ENCODE data around the gene SQSTM1.

The SQSTM1 gene

GRCh38 chr5:179820483-179821297, at the start of gene SQSTM1:
SQSTM1 (plus strand) TSS chr5:179820905; CDS start chr5:179820937, 32 bp downstream.
- H3K9me3 ChIP-seq (ENCODE audit: low read length): peaks cover 3% of the 10 kb centered on the region

GRCh38 chr5:179771311-179771895, 49.3 kb upstream of the SQSTM1 start:
- no peak overlapping the region for H3K4me3 ChIP-seq (ENCODE audit: low read length)
- no peaks in the 10 kb centered on the region for H3K27me3 ChIP-seq (ENCODE audit: insufficient read depth, low read length)
- H3K4me1 ChIP-seq (ENCODE audit: insufficient read depth, low read length): peaks cover 1% of the 10 kb centered on the region
- H3K36me3 ChIP-seq (ENCODE audit: insufficient read depth, low read length): peaks cover 95% of the 10 kb centered on the region
- H2AFZ ChIP-seq (ENCODE audit: low read depth, low read length): no peak overlapping the region
- H3K9me3 ChIP-seq (ENCODE audit: low read length): no peaks in the 10 kb centered on the region

More at GRCh38 chr5:179820483-179821297, at the start of gene SQSTM1:
- Histone ChIP-seq H2AFZ (ENCODE audit: low read depth, low read length) (no peak within 1 kb of the TSS), H3K36me3 (ENCODE audit: insufficient read depth, low read length) (peaks cover 31% of the 10 kb centered on the region), H3K4me3 (ENCODE audit: low read length) (peak within 1 kb of the TSS; percentile 57), H3K4me1 (ENCODE audit: insufficient read depth, low read length) (peaks cover 34% of the 10 kb centered on the region), H3K27me3 (ENCODE audit: insufficient read depth, low read length) (no peaks in the 10 kb centered on the region)

GRCh38 chr5:179772351-179772750, 48.4 kb upstream of the SQSTM1 start:
- no peaks in the 10 kb centered on the region for H3K9me3 ChIP-seq (ENCODE audit: low read length)

DNA sequence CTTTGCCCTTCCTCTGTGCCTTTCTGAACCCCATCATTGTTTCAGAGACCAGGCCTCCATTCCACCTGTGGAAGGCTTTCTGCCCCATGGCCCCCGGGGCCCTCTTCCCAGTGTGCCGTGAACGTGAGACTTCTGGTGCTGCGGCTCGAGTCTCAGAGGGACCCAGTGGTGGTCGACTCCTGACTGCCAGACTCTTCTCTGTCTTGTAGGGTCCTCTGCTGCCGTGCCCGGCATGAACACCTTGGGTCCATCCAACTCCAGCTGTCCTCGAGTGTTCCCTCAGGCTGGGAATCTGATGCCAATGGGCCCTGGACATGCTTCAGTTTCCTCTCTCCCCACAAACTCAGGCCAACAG, 47.0 kb upstream of the SQSTM1 start:
- no peaks in the 10 kb centered on the region for H3K4me1 ChIP-seq (ENCODE audit: insufficient read depth, low read length)
- no peak overlapping the region for H3K4me3 ChIP-seq (ENCODE audit: low read length)
- H2AFZ ChIP-seq (ENCODE audit: low read depth, low read length): no peak overlapping the region
- peaks cover 87% of the 10 kb centered on the region for H3K36me3 ChIP-seq (ENCODE audit: insufficient read depth, low read length)
- no peaks in the 10 kb centered on the region for H3K9me3 ChIP-seq (ENCODE audit: low read length)
- no peaks in the 10 kb centered on the region for H3K27me3 ChIP-seq (ENCODE audit: insufficient read depth, low read length)

More at GRCh38 chr5:179772351-179772750, 48.4 kb upstream of the SQSTM1 start:
- Histone ChIP-seq H2AFZ (ENCODE audit: low read depth, low read length) (no peak overlapping the region), H3K36me3 (ENCODE audit: insufficient read depth, low read length) (peaks cover 88% of the 10 kb centered on the region), H3K4me1 (ENCODE audit: insufficient read depth, low read length) (no peaks in the 10 kb centered on the region), H3K27me3 (ENCODE audit: insufficient read depth, low read length) (no peaks in the 10 kb centered on the region), H3K4me3 (ENCODE audit: low read length) (no peak overlapping the region)

- Histone ChIP-seq H3K4me1 (ENCODE audit: insufficient read depth, low read length) (no peaks in the 10 kb centered on the region), H3K36me3 (ENCODE audit: insufficient read depth, low read length) (peaks cover 83% of the 10 kb centered on the region), H2AFZ (ENCODE audit: low read depth, low read length) (no peak overlapping the region), H3K9me3 (ENCODE audit: low read length) (no peaks in the 10 kb centered on the region), H3K27me3 (ENCODE audit: insufficient read depth, low read length) (no peaks in the 10 kb centered on the region), H3K4me3 (ENCODE audit: low read length) (no peak overlapping the region)
These were observed 46.3 kb upstream of the SQSTM1 start for GRCh38 chr5:179774442-179774841.

DNA sequence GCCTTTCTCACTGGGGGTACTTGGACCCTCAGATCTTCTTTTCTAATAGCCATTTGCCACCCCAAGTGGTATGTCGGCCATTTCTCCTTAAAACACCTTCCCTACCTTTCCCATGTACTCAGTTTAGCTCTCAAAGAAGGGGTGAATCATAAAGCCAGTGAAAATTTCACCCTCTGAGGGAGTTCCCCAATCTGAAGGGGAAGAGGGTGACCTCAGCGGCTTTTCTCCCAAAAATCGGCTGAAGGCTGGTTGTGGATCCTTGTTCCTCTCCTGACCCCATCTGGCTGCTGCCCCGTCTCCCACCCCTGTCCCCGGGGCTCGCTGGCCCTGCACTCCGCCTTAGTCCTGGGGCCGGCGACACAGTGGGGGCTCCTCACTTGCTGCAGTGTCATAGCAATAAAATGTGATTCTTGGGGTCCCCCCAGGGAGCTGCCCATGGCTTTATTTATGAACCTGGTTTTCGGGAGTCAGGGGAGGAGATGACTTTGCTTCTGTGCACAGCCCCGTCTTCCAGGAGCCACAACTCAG, 44.2 kb upstream of the SQSTM1 start:
- H3K4me1 ChIP-seq (ENCODE audit: insufficient read depth, low read length): no peaks in the 10 kb centered on the region
- no peaks in the 10 kb centered on the region for H3K9me3 ChIP-seq (ENCODE audit: low read length)
- H2AFZ ChIP-seq (ENCODE audit: low read depth, low read length): no peak overlapping the region
- H3K27me3 ChIP-seq (ENCODE audit: insufficient read depth, low read length): no peaks in the 10 kb centered on the region
- H3K36me3 ChIP-seq (ENCODE audit: insufficient read depth, low read length): peaks cover 63% of the 10 kb centered on the region
- no peak overlapping the region for H3K4me3 ChIP-seq (ENCODE audit: low read length)

DNA sequence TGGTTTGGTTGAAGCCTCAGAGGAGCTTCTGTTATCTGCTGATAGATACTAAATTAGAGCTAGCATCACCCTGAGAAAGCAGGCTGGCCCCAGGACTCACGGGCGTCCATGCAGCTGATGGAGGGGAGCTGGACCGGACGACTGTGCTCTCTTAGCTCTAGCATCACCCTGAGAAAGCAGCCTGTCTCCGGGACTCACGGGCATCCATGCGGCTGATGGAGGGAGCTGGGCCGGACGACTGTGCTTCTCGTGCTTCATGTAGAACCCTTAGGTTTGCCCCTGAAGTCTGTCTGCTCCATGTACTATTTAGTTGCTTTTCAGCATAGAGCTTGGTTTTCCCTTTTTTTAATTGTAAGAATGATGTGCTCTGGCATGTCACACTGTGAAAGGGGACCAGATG, 43.2 kb upstream of the SQSTM1 start:
- H3K4me1 ChIP-seq (ENCODE audit: insufficient read depth, low read length): no peaks in the 10 kb centered on the region
- H2AFZ ChIP-seq (ENCODE audit: low read depth, low read length): no peak overlapping the region
- no peaks in the 10 kb centered on the region for H3K9me3 ChIP-seq (ENCODE audit: low read length)
- peaks cover 58% of the 10 kb centered on the region for H3K36me3 ChIP-seq (ENCODE audit: insufficient read depth, low read length)
- no peak overlapping the region for H3K4me3 ChIP-seq (ENCODE audit: low read length)
- no peaks in the 10 kb centered on the region for H3K27me3 ChIP-seq (ENCODE audit: insufficient read depth, low read length)

- Histone ChIP-seq H3K36me3 (ENCODE audit: insufficient read depth, low read length) (peaks cover 55% of the 10 kb centered on the region), H3K27me3 (ENCODE audit: insufficient read depth, low read length) (no peaks in the 10 kb centered on the region), H2AFZ (ENCODE audit: low read depth, low read length) (no peak overlapping the region), H3K4me1 (ENCODE audit: insufficient read depth, low read length) (no peaks in the 10 kb centered on the region), H3K9me3 (ENCODE audit: low read length) (no peaks in the 10 kb centered on the region), H3K4me3 (ENCODE audit: low read length) (no peak overlapping the region)
These were observed 42.8 kb upstream of the SQSTM1 start for GRCh38 chr5:179777909-179778308.

DNA sequence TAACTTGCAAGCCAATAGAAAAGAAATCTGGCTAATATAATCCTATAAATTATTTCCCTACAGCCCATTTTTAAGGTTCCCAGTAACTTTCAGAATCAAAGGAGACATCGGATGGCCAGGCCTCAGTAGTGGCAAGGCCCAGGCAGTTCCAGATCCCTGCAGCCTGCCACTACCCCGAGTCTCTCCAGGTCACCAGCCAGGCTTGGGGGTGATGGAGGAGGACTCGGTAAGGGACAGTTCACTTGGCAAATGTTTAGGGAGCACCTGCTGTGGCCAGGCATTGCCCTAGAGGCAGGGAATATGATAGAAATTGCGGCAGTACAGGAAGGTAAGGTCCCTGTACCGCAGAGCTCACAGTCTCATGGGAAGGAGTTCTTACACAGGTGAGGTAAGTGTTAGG, 42.1 kb upstream of the SQSTM1 start:
- H3K27me3 ChIP-seq (ENCODE audit: insufficient read depth, low read length): no peaks in the 10 kb centered on the region
- no peak overlapping the region for H2AFZ ChIP-seq (ENCODE audit: low read depth, low read length)
- H3K9me3 ChIP-seq (ENCODE audit: low read length): no peaks in the 10 kb centered on the region
- no peak overlapping the region for H3K4me3 ChIP-seq (ENCODE audit: low read length)
- H3K4me1 ChIP-seq (ENCODE audit: insufficient read depth, low read length): no peaks in the 10 kb centered on the region
- peaks cover 49% of the 10 kb centered on the region for H3K36me3 ChIP-seq (ENCODE audit: insufficient read depth, low read length)

- Histone ChIP-seq H3K36me3 (ENCODE audit: insufficient read depth, low read length) (peaks cover 36% of the 10 kb centered on the region), H3K27me3 (ENCODE audit: insufficient read depth, low read length) (no peaks in the 10 kb centered on the region), H3K4me1 (ENCODE audit: insufficient read depth, low read length) (no peaks in the 10 kb centered on the region), H3K9me3 (ENCODE audit: low read length) (no peaks in the 10 kb centered on the region), H2AFZ (ENCODE audit: low read depth, low read length) (no peak overlapping the region), H3K4me3 (ENCODE audit: low read length) (no peak overlapping the region)
These were observed 40.9 kb upstream of the SQSTM1 start for GRCh38 chr5:179779826-179780225.

DNA sequence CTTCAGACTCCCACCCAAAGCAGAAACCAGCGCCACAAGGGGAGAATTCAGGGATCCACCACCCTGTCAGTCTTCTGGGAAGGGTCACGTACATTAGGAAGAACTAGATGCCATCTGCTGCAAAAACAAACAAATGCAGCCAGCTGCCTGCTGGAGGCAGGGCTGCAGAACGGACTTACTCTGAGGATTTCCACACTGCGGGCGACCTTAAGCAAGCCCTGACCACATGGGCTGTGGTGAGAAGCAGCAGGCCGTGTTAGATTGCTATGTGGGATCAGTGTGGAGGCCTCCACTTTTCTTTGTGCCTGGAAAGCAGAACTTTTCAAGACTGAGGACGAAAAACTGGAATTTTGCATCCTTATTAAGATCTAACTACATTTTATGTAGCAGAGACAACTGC, 40.3 kb upstream of the SQSTM1 start:
- Histone ChIP-seq H2AFZ (ENCODE audit: low read depth, low read length) (no peak overlapping the region), H3K27me3 (ENCODE audit: insufficient read depth, low read length) (no peaks in the 10 kb centered on the region), H3K36me3 (ENCODE audit: insufficient read depth, low read length) (peaks cover 32% of the 10 kb centered on the region), H3K4me3 (ENCODE audit: low read length) (no peak overlapping the region), H3K4me1 (ENCODE audit: insufficient read depth, low read length) (no peaks in the 10 kb centered on the region), H3K9me3 (ENCODE audit: low read length) (no peaks in the 10 kb centered on the region)

DNA sequence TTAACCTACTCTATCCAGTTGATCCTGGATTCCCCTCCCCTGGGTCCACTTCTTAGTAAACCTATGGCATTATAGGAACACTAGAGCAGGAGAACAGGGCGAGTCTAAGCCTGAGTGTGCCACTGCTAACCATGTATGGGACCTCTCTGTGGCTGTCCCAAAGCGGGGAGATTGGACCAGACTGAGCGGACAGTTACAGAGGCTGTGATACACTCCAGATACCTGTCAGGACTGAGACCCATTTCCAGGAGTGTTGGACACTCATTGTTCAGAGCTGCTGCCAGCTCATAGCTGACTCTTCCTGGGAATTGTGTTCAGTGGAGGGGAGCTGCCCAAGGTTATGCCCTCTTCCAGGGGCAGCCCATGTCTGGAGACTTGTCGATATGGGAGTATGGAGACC, 38.9 kb upstream of the SQSTM1 start:
- peaks cover 20% of the 10 kb centered on the region for H3K36me3 ChIP-seq (ENCODE audit: insufficient read depth, low read length)
- no peaks in the 10 kb centered on the region for H3K4me1 ChIP-seq (ENCODE audit: insufficient read depth, low read length)
- H3K4me3 ChIP-seq (ENCODE audit: low read length): no peak overlapping the region
- H3K9me3 ChIP-seq (ENCODE audit: low read length): no peaks in the 10 kb centered on the region
- no peak overlapping the region for H2AFZ ChIP-seq (ENCODE audit: low read depth, low read length)
- no peaks in the 10 kb centered on the region for H3K27me3 ChIP-seq (ENCODE audit: insufficient read depth, low read length)

DNA sequence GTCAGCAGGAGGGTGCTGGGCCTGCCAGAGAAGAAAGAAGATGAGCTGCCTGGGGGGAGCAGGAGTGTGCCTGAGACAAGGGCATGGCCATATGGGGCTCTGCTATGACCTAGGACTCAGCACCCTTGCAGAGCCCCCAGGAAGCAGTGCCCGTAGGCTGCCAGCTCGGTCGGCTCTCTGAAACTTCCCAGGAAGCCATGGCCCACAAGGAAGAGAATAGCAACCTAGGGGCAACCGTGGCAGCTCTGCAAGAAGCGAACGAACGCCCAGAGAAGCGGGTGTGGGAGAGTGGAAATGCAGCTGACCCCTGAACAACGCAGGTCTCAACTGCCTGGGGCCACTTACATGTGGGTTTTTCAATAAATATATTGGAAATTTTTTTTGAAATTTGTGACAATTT, 37.6 kb upstream of the SQSTM1 start:
- peaks cover 11% of the 10 kb centered on the region for H3K36me3 ChIP-seq (ENCODE audit: insufficient read depth, low read length)
- H3K4me3 ChIP-seq (ENCODE audit: low read length): no peak overlapping the region
- no peaks in the 10 kb centered on the region for H3K27me3 ChIP-seq (ENCODE audit: insufficient read depth, low read length)
- no peaks in the 10 kb centered on the region for H3K4me1 ChIP-seq (ENCODE audit: insufficient read depth, low read length)
- H3K9me3 ChIP-seq (ENCODE audit: low read length): peaks cover under 1% of the 10 kb centered on the region
- no peak overlapping the region for H2AFZ ChIP-seq (ENCODE audit: low read depth, low read length)
